ENCODE results near the gene ANAPC4.

The ANAPC4 gene

DNA sequence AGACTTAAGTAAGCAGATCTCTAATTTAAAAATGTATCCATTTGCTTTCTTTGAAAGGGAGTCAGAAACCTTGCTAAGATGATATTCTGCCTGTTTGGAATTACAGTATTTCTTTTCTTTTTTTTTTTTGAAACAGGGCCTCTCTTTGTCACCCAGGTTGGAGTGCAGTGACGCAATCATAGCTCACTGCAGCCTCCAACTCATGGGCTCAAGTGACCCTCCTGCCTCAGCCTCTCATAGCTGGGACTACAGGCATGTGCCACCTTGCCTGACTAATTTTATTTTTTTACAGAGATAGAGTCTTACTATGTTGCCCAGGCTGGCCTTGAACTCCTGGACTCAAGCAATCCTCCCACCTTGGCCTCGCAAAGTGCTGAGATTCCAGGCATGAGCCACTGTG is 40.0 kb downstream of the ANAPC4 start:
- TF ChIP-seq, protein P1, sequence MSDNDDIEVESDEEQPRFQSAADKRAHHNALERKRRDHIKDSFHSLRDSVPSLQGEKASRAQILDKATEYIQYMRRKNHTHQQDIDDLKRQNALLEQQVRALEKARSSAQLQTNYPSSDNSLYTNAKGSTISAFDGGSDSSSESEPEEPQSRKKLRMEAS (IDR thresholded peaks at IDR 0.05; ENCODE audit: low read depth, low read length), result no peak
- no peak for TF ChIP-seq POLR2A (IDR thresholded peaks at IDR 0.05; ENCODE audit: extremely low read depth, insufficient read length)
- no peak for TF ChIP-seq MYC (IDR thresholded peaks at IDR 0.05; ENCODE audit: low read depth, low read length)
- TF ChIP-seq, protein P2, sequence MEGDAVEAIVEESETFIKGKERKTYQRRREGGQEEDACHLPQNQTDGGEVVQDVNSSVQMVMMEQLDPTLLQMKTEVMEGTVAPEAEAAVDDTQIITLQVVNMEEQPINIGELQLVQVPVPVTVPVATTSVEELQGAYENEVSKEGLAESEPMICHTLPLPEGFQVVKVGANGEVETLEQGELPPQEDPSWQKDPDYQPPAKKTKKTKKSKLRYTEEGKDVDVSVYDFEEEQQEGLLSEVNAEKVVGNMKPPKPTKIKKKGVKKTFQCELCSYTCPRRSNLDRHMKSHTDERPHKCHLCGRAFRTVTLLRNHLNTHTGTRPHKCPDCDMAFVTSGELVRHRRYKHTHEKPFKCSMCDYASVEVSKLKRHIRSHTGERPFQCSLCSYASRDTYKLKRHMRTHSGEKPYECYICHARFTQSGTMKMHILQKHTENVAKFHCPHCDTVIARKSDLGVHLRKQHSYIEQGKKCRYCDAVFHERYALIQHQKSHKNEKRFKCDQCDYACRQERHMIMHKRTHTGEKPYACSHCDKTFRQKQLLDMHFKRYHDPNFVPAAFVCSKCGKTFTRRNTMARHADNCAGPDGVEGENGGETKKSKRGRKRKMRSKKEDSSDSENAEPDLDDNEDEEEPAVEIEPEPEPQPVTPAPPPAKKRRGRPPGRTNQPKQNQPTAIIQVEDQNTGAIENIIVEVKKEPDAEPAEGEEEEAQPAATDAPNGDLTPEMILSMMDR (IDR thresholded peaks at IDR 0.05; ENCODE audit: low read depth, low read length), result no peak
- DNase-seq (ENCODE audit: low read depth), result no peak
- no peak overlapping the region for H3K4me3 ChIP-seq (ENCODE audit: low read depth, low read length)

DNA sequence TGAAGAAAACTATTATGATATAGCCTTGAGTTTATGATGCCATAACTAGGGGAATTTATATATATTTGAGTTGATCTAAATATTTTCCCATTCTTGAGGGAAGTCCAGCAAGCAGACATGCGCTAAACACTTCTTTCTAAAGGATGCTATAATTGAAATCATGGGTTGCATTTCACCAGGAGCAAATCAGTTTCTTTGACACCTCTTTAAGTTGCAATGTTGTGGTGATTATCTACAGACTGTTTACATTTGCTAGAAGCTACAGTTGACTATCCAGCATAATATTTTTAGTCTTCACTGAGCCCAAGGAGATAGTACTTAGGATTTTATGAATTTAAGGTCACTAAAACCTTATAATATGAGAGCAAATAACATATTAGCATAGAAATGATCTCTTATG is 43.9 kb downstream of the ANAPC4 start:
- TF ChIP-seq, protein P1 (IDR thresholded peaks at IDR 0.05; ENCODE audit: low read depth, low read length), result no peak
- TF ChIP-seq, protein P2 (IDR thresholded peaks at IDR 0.05; ENCODE audit: low read depth, low read length), result no peak
- TF ChIP-seq MYC (IDR thresholded peaks at IDR 0.05; ENCODE audit: low read depth, low read length), result no peak
- TF ChIP-seq POLR2A (IDR thresholded peaks at IDR 0.05; ENCODE audit: extremely low read depth, insufficient read length), result no peak
- no peak overlapping the region for H3K4me3 ChIP-seq (ENCODE audit: low read depth, low read length)
- DNase-seq (ENCODE audit: low read depth), result no peak

DNA sequence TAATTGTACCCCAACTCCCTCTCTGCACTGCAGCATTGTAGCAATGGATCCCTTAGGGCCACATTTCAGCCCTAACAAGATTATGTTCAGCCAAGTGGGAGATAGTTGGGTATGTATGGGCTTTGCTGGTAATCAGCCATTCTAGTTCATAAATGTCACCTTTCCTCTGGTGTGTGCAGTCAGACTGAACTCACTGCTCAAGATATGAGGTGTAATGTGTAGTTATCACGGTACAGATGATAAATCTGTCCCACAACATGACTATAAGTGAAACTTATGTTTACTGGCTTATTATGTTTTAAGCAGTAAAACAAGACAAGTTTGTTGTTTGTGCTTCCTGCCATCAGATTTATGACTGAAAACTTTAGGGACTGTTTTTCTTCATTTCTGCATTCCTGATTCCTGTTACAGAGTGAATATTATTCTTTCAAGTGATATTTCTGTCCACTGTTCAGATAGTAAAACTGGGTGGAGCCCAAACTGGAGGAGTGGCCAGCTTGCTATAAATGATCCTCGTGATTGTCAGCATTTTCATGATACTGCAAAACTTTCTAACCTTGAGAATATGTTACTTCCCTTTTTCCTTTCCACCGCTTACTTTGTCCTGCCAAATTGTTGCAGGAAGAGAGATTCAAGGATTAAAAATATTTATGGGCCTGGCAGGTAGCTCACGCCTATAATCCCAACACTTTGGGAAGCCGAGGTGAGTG is 44.9 kb downstream of the ANAPC4 start:
- no peak overlapping the region for H3K4me3 ChIP-seq (ENCODE audit: low read depth, low read length)
- TF ChIP-seq POLR2A (IDR thresholded peaks at IDR 0.05; ENCODE audit: extremely low read depth, insufficient read length) (no peak), MYC (IDR thresholded peaks at IDR 0.05; ENCODE audit: low read depth, low read length) (no peak)
- TF ChIP-seq, protein P1 (IDR thresholded peaks at IDR 0.05; ENCODE audit: low read depth, low read length), result no peak
- TF ChIP-seq, protein P2 (IDR thresholded peaks at IDR 0.05; ENCODE audit: low read depth, low read length), result no peak
- peak; percentile 18 for DNase-seq (ENCODE audit: low read depth)

DNA sequence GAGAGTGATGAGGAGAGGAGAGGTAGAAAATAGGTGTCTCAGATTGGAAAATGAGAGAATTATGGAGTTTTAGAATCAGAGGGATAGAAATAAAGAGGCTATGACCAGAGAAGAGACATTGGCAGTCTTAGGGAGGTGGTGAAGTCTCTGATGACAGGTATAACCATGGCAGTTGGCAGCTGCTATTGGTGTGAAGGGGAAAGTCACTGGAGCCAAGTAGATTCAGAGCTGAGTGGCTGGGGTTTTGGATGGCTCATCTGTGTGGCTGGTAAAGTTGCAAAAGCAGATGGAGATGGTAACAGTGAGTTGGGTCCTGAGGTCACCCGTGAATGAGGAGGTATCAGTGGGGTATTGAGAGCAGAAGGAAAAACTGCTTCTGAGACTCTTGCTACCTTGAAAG is 46.5 kb downstream of the ANAPC4 start:
- TF ChIP-seq POLR2A (IDR thresholded peaks at IDR 0.05; ENCODE audit: extremely low read depth, insufficient read length) (no peak), MYC (IDR thresholded peaks at IDR 0.05; ENCODE audit: low read depth, low read length) (no peak)
- TF ChIP-seq, protein P2 (IDR thresholded peaks at IDR 0.05; ENCODE audit: low read depth, low read length), result no peak
- TF ChIP-seq, protein P1 (IDR thresholded peaks at IDR 0.05; ENCODE audit: low read depth, low read length), result no peak
- no peak overlapping the region for H3K4me3 ChIP-seq (ENCODE audit: low read depth, low read length)
- DNase-seq (ENCODE audit: low read depth), result no peak

DNA sequence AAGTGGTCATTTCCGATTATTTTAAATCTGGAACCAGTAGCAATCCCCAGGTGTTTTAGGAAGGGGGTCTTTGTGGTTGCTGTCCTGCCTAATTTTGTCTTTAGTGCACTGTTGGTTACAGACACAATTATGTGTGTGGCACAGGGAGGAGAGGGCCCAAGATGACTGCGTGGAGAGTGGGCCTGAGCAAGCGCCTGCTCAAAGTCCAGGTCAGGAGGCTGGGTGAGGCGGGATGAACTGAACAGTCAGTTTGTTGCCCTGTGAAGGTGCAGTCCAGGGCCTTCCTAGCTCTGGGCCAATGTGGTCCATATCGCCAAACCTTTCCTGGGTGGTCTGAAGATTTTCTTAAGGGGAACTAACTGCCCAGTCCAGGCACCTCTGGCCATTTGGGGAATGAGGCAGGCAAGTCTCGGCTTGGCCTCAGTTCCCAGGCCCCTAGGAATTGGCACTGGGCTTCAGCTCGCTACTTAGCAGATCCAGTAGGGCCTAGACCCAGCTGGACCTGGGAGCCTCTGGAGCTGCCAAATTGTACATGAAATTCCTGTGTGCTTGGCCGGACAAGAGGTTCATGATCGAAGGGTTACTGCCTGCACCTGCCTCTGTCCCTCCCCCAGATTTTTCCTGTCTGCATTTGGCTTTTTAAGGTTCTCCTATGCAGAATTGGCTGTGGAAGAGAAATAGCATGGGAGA is 47.6 kb downstream of the ANAPC4 start:
- no peak overlapping the region for H3K4me3 ChIP-seq (ENCODE audit: low read depth, low read length)
- TF ChIP-seq, protein P2 (IDR thresholded peaks at IDR 0.05; ENCODE audit: low read depth, low read length), result no peak
- TF ChIP-seq, protein P1 (IDR thresholded peaks at IDR 0.05; ENCODE audit: low read depth, low read length), result no peak
- TF ChIP-seq POLR2A (IDR thresholded peaks at IDR 0.05; ENCODE audit: extremely low read depth, insufficient read length), result no peak
- no peak for TF ChIP-seq MYC (IDR thresholded peaks at IDR 0.05; ENCODE audit: low read depth, low read length)
- DNase-seq (ENCODE audit: low read depth), result no peak
